HG03064 (cell line): Measurements from ENCODE around the gene ZSCAN12.

Source experiments
- ATAC-seq: cut with Tn5 transposase; IDR thresholded peaks from one replicate; pipeline ENCODE4 v1.9.1; 2021; ENCODE audit warnings: low read depth; ENCODE audit not compliant: unreplicated experiment

The ZSCAN12 gene

GRCh38 chr6:28354688-28355554 is 44.6 kb downstream of the ZSCAN12 start:
- ATAC-seq: no peak

GRCh38 chr6:28353981-28354676 is 45.4 kb downstream of the ZSCAN12 start:
- no peak for ATAC-seq

- no peak for ATAC-seq
Observed at GRCh38 chr6:28353356-28353755, 46.2 kb downstream of the ZSCAN12 start.

GRCh38 chr6:28351493-28351925 is 48.0 kb downstream of the ZSCAN12 start:
- ATAC-seq: no peak

- ATAC-seq: no peak
Observed at GRCh38 chr6:28351087-28351486, 48.5 kb downstream of the ZSCAN12 start.

- ATAC-seq: peak; percentile 90
Observed at GRCh38 chr6:28349892-28350737, 49.4 kb downstream of the ZSCAN12 start, which contains the start of gene ZKSCAN3. Gene ZKSCAN3, plus strand, starts transcription at chr6:28349947. Its CDS starts 9,640 bp downstream, at chr6:28359587.

GRCh38 chr6:28349344-28349891 is 50.1 kb downstream of the ZSCAN12 start:
- peak; percentile 13 for ATAC-seq

GRCh38 chr6:28347119-28347518 is 52.4 kb downstream of the ZSCAN12 start:
- ATAC-seq: no peak

GRCh38 chr6:28345201-28345600 is 54.3 kb downstream of the ZSCAN12 start:
- no peak for ATAC-seq

GRCh38 chr6:28343898-28344677 is 55.5 kb downstream of the ZSCAN12 start:
- no peak for ATAC-seq

GRCh38 chr6:28340310-28341095 is 59.0 kb downstream of the ZSCAN12 start:
- no peak for ATAC-seq

- ATAC-seq: no peak
Observed at GRCh38 chr6:28337121-28337520, 62.4 kb downstream of the ZSCAN12 start.

GRCh38 chr6:28336284-28337120 is 63.0 kb downstream of the ZSCAN12 start:
- peak; percentile 32 for ATAC-seq

- peak; percentile 84 for ATAC-seq
Observed at GRCh38 chr6:28335564-28336283, 63.8 kb downstream of the ZSCAN12 start, which contains the start of gene ZSCAN31. Gene ZSCAN31, minus strand, starts transcription at chr6:28336148. Its CDS starts 6,465 bp downstream, at chr6:28329683.

GRCh38 chr6:28335040-28335563 is 64.4 kb downstream of the ZSCAN12 start:
- ATAC-seq: no peak

- no peak for ATAC-seq
Observed at GRCh38 chr6:28334286-28335039, 65.1 kb downstream of the ZSCAN12 start.
